Type B pancreatic cell (in vitro differentiated cells): ENCODE results near the gene DIPK1A. TPM values are rescaled to one million over a fixed set of nuclear protein-coding genes. Genes with fewer than 3 reads are reported as not detected.

ENCODE experiments used
- DNase-seq: peaks from one replicate; pipeline ENCODE4 v3.0.0; 2021; ENCODE audit warnings: mixed read lengths; ENCODE audit not compliant: unreplicated experiment; ENCODE audit errors: extremely low spot score
- H3K27ac Mint-ChIP-seq: 2 replicates; pipeline ENCODE4 v1.8.0; 2021; ENCODE audit warnings: mild to moderate bottlenecking, mixed read lengths
- H3K27me3 Mint-ChIP-seq: 2 replicates; pipeline ENCODE4 v1.8.0; 2021; ENCODE audit warnings: mixed read lengths
- H3K36me3 Mint-ChIP-seq: 2 replicates; pipeline ENCODE4 v1.8.0; 2021; ENCODE audit warnings: mixed read lengths
- H3K4me1 Mint-ChIP-seq: one replicate; pipeline ENCODE4 v1.8.0; 2021; ENCODE audit warnings: mixed read lengths; ENCODE audit not compliant: unreplicated experiment
- H3K4me3 Mint-ChIP-seq: 2 replicates; pipeline ENCODE4 v1.8.0; 2021; ENCODE audit warnings: mild to moderate bottlenecking, mixed read lengths
- H3K9me3 Mint-ChIP-seq: 2 replicates; pipeline ENCODE4 v1.8.0; 2021; ENCODE audit warnings: mixed read lengths
- total RNA-seq: library from RNA; stranded (reverse); gene quantifications from 2 replicates; pipeline ENCODE4 v1.2.1, GENCODE V29; 2021; ENCODE audit warnings: low replicate concordance
- TF ChIP-seq, protein P1 (sequence below): fragments of 200-600 bp; sonication (generic); conservative IDR thresholded peaks from 2 replicates; pipeline ENCODE4 v1.5.0; 2021; ENCODE audit warnings: antibody characterized with exemption, mild to moderate bottlenecking

The DIPK1A gene
- total RNA-seq, 1 donor from 2014 or later, result 4.6 TPM

DNA sequence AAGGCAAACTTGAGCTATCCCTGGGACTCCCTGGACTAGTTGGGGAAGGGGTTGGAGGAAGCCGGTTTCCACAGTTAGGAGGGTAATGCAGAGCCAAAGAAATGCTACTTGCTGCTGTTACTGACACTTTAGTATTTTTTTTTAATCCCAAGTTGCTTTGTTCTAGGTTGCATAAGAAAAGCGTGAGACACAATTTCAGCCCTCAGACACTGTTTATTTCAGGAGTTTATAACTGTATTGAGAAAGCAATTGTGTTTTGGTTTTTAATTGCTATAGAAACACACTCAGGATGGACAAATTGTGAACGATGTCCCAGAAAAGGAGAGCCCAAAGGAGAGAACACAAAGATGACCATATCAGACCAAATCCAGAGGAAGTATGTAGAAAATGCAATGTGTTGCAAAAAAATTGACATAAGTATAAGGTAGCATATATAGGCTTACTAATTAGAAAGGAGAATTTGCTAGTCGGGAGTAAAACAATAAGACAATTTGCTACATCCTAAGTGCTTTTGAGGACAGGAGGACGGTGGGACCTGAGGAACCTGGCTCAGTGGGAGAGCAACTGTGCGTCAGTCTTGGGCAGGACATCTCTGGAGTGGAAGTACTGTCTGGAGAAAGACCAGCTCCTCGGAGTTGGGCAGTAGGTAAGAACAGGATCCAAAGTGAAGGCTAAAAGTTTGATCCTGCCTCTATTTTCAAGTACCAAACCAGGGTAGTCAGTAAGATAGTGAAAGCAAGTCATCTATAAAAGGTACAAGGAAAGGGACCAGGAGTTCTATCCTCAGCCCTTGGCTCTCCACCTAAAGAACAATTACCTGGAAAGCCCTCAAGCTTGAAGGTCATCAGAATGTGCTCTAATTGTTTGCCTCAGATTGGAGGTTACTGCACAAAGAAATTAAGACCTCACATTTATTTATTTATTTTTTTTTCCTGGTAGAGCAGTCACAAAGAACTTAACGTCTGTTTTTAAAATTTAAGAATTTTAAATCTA, 39.9 kb downstream of the DIPK1A start:
- TF ChIP-seq, protein P1, sequence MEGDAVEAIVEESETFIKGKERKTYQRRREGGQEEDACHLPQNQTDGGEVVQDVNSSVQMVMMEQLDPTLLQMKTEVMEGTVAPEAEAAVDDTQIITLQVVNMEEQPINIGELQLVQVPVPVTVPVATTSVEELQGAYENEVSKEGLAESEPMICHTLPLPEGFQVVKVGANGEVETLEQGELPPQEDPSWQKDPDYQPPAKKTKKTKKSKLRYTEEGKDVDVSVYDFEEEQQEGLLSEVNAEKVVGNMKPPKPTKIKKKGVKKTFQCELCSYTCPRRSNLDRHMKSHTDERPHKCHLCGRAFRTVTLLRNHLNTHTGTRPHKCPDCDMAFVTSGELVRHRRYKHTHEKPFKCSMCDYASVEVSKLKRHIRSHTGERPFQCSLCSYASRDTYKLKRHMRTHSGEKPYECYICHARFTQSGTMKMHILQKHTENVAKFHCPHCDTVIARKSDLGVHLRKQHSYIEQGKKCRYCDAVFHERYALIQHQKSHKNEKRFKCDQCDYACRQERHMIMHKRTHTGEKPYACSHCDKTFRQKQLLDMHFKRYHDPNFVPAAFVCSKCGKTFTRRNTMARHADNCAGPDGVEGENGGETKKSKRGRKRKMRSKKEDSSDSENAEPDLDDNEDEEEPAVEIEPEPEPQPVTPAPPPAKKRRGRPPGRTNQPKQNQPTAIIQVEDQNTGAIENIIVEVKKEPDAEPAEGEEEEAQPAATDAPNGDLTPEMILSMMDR, result no peak
- H3K4me3 Mint-ChIP-seq, result no peak overlapping the region
- H3K27me3 Mint-ChIP-seq, result no peaks in the 10 kb centered on the region
- peaks cover 7% of the 10 kb centered on the region for H3K36me3 Mint-ChIP-seq
- DNase-seq, result no peak
- no peak overlapping the region for H3K27ac Mint-ChIP-seq
- peaks cover 5% of the 10 kb centered on the region for H3K9me3 Mint-ChIP-seq
- no peaks in the 10 kb centered on the region for H3K4me1 Mint-ChIP-seq

DNA sequence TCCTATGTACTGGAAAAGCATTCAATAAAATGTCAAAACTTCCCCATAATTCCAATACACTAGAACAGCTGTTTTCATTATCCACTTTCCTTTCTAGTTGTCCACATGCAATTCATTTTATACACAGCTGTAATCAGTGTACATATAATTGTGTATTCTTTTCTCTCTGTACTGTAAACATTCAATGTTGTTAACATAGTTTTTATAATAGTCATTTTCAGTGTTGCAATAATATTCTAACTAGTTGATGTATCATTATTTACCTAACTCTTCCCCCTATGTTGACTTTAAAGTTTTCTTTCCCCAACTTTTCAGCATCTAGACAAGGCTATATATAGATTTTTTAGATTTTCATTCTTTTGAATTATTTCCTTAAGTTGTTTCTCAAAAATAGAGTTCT, 44.4 kb downstream of the DIPK1A start:
- no peak overlapping the region for H3K27ac Mint-ChIP-seq
- no peak overlapping the region for H3K4me3 Mint-ChIP-seq

DNA sequence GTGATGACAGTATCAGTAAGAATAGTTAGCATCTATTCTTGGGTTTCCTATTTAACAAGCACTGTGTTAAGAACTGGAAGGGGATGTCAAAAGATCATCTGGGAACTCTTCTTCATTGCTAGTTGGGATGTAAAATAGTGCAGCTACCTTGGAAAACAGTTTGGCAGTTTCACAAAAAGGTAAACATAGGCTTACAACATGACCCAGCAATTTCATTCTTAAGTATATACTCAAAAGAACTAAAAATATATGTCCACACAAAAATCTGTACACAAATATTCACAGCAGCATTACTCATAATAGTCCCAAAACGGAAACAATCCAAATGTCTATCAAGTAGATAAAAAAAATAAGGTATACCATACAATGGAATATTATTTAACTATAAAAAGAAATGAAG, 45.7 kb downstream of the DIPK1A start:
- TF ChIP-seq, protein P1, result no peak
- peaks cover 5% of the 10 kb centered on the region for H3K9me3 Mint-ChIP-seq
- DNase-seq, result no peak
- no peaks in the 10 kb centered on the region for H3K27me3 Mint-ChIP-seq
- peaks cover 5% of the 10 kb centered on the region for H3K36me3 Mint-ChIP-seq
- H3K4me1 Mint-ChIP-seq, result no peaks in the 10 kb centered on the region
- H3K27ac Mint-ChIP-seq, result no peak overlapping the region
- H3K4me3 Mint-ChIP-seq, result no peak overlapping the region

More for the DNA sequence above, 44.4 kb downstream of the DIPK1A start:
- Mint-ChIP-seq H3K27me3 (no peaks in the 10 kb centered on the region), H3K9me3 (peaks cover 5% of the 10 kb centered on the region), H3K36me3 (peaks cover 7% of the 10 kb centered on the region), H3K4me1 (no peaks in the 10 kb centered on the region)
- TF ChIP-seq, protein P1, result no peak
- DNase-seq, result no peak

DNA sequence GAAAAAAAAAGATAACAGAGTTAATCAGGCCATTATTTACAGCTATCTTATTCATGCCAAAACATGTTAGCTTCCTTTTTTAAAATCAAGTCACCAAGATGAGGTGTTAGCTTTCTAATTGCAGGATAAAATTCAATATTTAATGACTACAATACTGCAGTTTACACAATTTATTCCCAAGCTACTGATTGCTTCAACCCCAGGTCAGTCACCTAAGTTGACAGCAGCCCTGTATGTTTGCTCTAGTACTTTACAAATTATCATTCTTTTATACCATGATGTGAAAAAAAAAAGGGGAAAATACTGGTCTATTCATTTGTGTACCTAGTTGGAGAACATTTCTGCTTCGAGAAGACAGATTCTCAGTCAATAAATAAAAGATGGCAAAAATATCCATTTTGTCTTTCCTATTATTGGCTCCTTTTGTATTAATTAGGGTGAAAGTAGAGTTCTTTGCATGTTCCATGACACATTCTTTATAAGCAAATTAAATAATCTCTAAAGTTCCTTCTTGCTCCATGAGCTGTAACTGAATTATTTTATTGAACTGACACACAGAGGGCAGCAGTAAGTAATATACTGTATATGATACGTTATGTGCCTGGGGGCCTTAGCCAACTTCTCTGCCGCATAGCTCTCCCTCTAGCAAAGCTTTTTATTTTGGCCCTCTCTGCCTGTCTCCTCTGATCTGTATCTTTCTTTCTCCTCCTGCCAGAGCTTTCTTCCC, 48.0 kb downstream of the DIPK1A start:
- Mint-ChIP-seq H3K36me3 (no peaks in the 10 kb centered on the region), H3K4me1 (no peaks in the 10 kb centered on the region), H3K9me3 (no peaks in the 10 kb centered on the region), H3K27me3 (no peaks in the 10 kb centered on the region), H3K27ac (no peak overlapping the region), H3K4me3 (no peak overlapping the region)
- TF ChIP-seq, protein P1, result no peak
- no peak for DNase-seq

DNA sequence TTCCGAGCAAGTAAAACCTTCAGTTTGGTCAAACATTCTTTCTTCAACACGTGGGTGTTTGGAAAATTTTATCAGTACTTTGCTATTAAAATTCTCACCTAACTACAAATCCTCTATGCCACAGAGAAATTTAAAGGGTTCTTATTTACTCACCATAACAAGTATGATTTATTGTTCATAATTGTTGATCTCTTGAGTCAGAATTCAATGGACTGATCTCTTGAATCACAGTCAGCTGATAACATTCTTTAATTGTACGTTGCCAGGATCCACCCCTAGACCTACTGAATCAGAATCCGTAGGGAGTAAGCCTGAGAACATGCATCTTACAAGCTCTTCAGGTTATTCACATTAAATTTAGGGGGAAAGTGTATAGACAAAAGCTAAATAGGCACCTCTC, 51.2 kb downstream of the DIPK1A start:
- Mint-ChIP-seq H3K27ac (no peak overlapping the region), H3K9me3 (peaks cover 4% of the 10 kb centered on the region), H3K4me1 (no peaks in the 10 kb centered on the region), H3K36me3 (no peaks in the 10 kb centered on the region), H3K27me3 (no peaks in the 10 kb centered on the region), H3K4me3 (no peak overlapping the region)
- TF ChIP-seq, protein P1, result no peak
- no peak for DNase-seq
